ENCODE results near the gene CXCR3. TPM values are rescaled to one million over a fixed set of nuclear protein-coding genes. Genes with fewer than 3 reads are reported as not detected.

CXCR3 gene
- total and polyA plus RNA-seq, 2 of the 13 experiments (the other 11 are each of a cell fraction or from before 2014, with no cell fraction given): 0.18 TPM; not detected in 1

- TF ChIP-seq MIER2 (CRISPR knock-in tag; IDR thresholded peaks at IDR 0.05): no peak
These were observed 41.6 kb upstream of the CXCR3 start (continued) for GRCh38 chrX:71659959-71660358.

GRCh38 chrX:71659342-71659741 is 41.0 kb upstream of the CXCR3 start:
- no peak for ATAC-seq
- no peak overlapping the region for H3K4me3 ChIP-seq (replicated peaks in 1 of 3; ENCODE audit: insufficient read depth in 1 of 3, low read depth in 2 of 3, low read length in 3 of 3)
- in situ Hi-C loops (cut with HindIII; ENCODE audit: extremely low pct_ligation_motif_present, low pct_unique_long_range_greater_than_20kb) (no loop called here), intact Hi-C loops (cut with micrococcal nuclease; ENCODE audit: unreplicated experiment) (no loop called here)
- no peak overlapping the region for H3K9ac ChIP-seq (ENCODE audit: insufficient read depth, low read depth, low read length)
- no peak for FAIRE-seq
- no peaks in the 10 kb centered on the region for H3K36me3 ChIP-seq (replicated peaks in 1 of 2; ENCODE audit: control insufficient read depth in 1 of 2, insufficient read depth in 2 of 2, low read length in 2 of 2)
- no peaks in the 10 kb centered on the region for H4K20me1 ChIP-seq (ENCODE audit: insufficient read depth, low read length)
- ChIA-PET POLR2A (no interaction called here), CTCF (ENCODE audit: low intra/inter-chr PET ratio, low total read pairs) (no interaction called here)
- no peaks in the 10 kb centered on the region for H3K9me3 ChIP-seq (ENCODE audit: low read length)
- H3K79me2 ChIP-seq (ENCODE audit: insufficient read depth, low read length): no peaks in the 10 kb centered on the region
- no TSS peak for BruUV-seq (replicated peaks)
- TF ChIP-seq GLMP (CRISPR knock-in tag; IDR thresholded peaks at IDR 0.05; ENCODE audit: borderline replicate concordance): no peak
- no peak for TF ChIP-seq FLYWCH1 (CRISPR knock-in tag; IDR thresholded peaks at IDR 0.05)
- TF ChIP-seq ZNF775 (CRISPR knock-in tag; IDR thresholded peaks at IDR 0.05; ENCODE audit: borderline replicate concordance): no peak
- no peak for TF ChIP-seq TBP (CRISPR knock-in tag; IDR thresholded peaks at IDR 0.05)
- no peak for TF ChIP-seq ZNF546 (CRISPR knock-in tag; conservative IDR thresholded peaks at IDR 0.05)
- TF ChIP-seq SMAD1 (CRISPR knock-in tag; IDR thresholded peaks at IDR 0.05; ENCODE audit: borderline replicate concordance, low read depth): no peak
- no peak for TF ChIP-seq FOXP4 (CRISPR knock-in tag; IDR thresholded peaks at IDR 0.05)
- no peak for TF ChIP-seq ZNF362 (CRISPR knock-in tag; IDR thresholded peaks at IDR 0.05; ENCODE audit: borderline replicate concordance)
- TF ChIP-seq BCL6 (CRISPR knock-in tag; IDR thresholded peaks at IDR 0.05): no peak
- no peak for TF ChIP-seq GLI4 (CRISPR knock-in tag; IDR thresholded peaks at IDR 0.05; ENCODE audit: borderline replicate concordance)
- DNase-seq (ENCODE audit: low spot score): no peak
- 4% methylated on average over 3 of the region's 3 CpGs for WGBS (ENCODE audit: low lambda C conversion rate)
- peaks cover 0 to 3% of the 10 kb centered on the region in 2 experiments; a peak in 1 of 5 replicates for H3K27me3 ChIP-seq (ENCODE audit: control insufficient read depth in 1 of 2, insufficient read depth in 2 of 2, low read length in 2 of 2)
- no peak overlapping the region for H3K27ac ChIP-seq (ENCODE audit: extremely low read length, insufficient read depth, low read length)
- H3K4me2 ChIP-seq (ENCODE audit: low read depth, low read length): no peak overlapping the region
- no peak overlapping the region for H2AFZ ChIP-seq (ENCODE audit: low read length)
- H3K4me1 ChIP-seq (ENCODE audit: insufficient read depth, low read length): no peaks in the 10 kb centered on the region

All from HepG2 (cell line).